Activated effector memory CD4-positive, alpha-beta T cell treated with anti-CD3 and anti-CD28 coated beads, Interleukin-2, amount 50 U/mL, for 16 hours (primary cell): ENCODE measurements around the gene IRX2.

ENCODE experiments used
- DNase-seq: peaks from one replicate; pipeline ENCODE4 v3.0.0-alpha.2; 2020

The IRX2 gene

GRCh38 chr5:2751592-2752021, at the start of gene IRX2:
TSS of gene IRX2 (minus strand) at chr5:2751677. CDS start at chr5:2751413, 264 bp downstream.
- DNase-seq: no peak

- no peak for DNase-seq
Observed at GRCh38 chr5:2800035-2800434, 48.6 kb upstream of the IRX2 start.

GRCh38 chr5:2797981-2798380, 46.5 kb upstream of the IRX2 start:
- no peak for DNase-seq

GRCh38 chr5:2797160-2797559, 45.7 kb upstream of the IRX2 start:
- DNase-seq: no peak

GRCh38 chr5:2783223-2783622, 31.7 kb upstream of the IRX2 start:
- DNase-seq: no peak

- DNase-seq: no peak
Observed at GRCh38 chr5:2782658-2783057, 31.2 kb upstream of the IRX2 start.

- no peak for DNase-seq
Observed at GRCh38 chr5:2780421-2781171, 29.1 kb upstream of the IRX2 start.

- DNase-seq: no peak
Observed at GRCh38 chr5:2779459-2779858, 28.0 kb upstream of the IRX2 start.

- DNase-seq: no peak
Observed at GRCh38 chr5:2776337-2777302, 25.1 kb upstream of the IRX2 start.

GRCh38 chr5:2773327-2773726, 21.9 kb upstream of the IRX2 start:
- DNase-seq: no peak

- DNase-seq: no peak
Observed at GRCh38 chr5:2767089-2767488, 15.6 kb upstream of the IRX2 start.

GRCh38 chr5:2764581-2764980, 13.1 kb upstream of the IRX2 start:
- no peak for DNase-seq

- no peak for DNase-seq
Observed at GRCh38 chr5:2763533-2763794, 12.0 kb upstream of the IRX2 start.

GRCh38 chr5:2762744-2763532, 11.5 kb upstream of the IRX2 start:
- DNase-seq: no peak

- no peak for DNase-seq
Observed at GRCh38 chr5:2761921-2762488, 10.5 kb upstream of the IRX2 start.

GRCh38 chr5:2759696-2760461, 8.4 kb upstream of the IRX2 start:
- DNase-seq: no peak

GRCh38 chr5:2759091-2759490, 7.6 kb upstream of the IRX2 start:
- DNase-seq: no peak

GRCh38 chr5:2758632-2759031, 7.2 kb upstream of the IRX2 start:
- no peak for DNase-seq

GRCh38 chr5:2757563-2758351, 6.3 kb upstream of the IRX2 start:
- no peak for DNase-seq

GRCh38 chr5:2756211-2757152, 5.0 kb upstream of the IRX2 start:
- DNase-seq: no peak
